ENCODE results near the gene ENAH. TPM values are rescaled to one million over a fixed set of nuclear protein-coding genes. Genes with fewer than 3 reads are reported as not detected.

ENAH gene
- polyA plus RNA-seq, 1 experiment: 40.9 TPM

- H3K27me3 ChIP-seq (ENCODE audit: control insufficient read depth, insufficient read depth, low read length): no peaks in the 10 kb centered on the region
- no peak for DNase-seq (ENCODE audit: low read depth)
- CTCF ChIA-PET: interaction anchor here (1.0 to 1.7 kb wide), 2 partner anchors 9 to 242 kb away, joined by 3 to 4 read pairs; no protein-coding TSS in a partner anchor
- TF ChIP-seq CTCF (IDR thresholded peaks at IDR 0.05; ENCODE audit: insufficient read depth, low read depth, low read length): no peak
- no peak overlapping the region for H3K4me3 ChIP-seq (ENCODE audit: low read depth, low read length)
- peaks cover 5% of the 10 kb centered on the region for H3K36me3 ChIP-seq (ENCODE audit: control insufficient read depth, insufficient read depth, low read length)
- POLR2A ChIA-PET: no interaction called here
Observed at GRCh38 chr1:225529726-225530125, 123.2 kb downstream of the ENAH start.

- ChIA-PET POLR2A (no interaction called here), CTCF (interaction anchor here (1.6 kb wide), 1 partner anchor 250 kb away, joined by 3 read pairs; the partner anchor contains the start of gene SRP9)
- no peak overlapping the region for H3K4me3 ChIP-seq (ENCODE audit: low read depth, low read length)
- no peak for TF ChIP-seq CTCF (IDR thresholded peaks at IDR 0.05; ENCODE audit: insufficient read depth, low read depth, low read length)
- H3K27me3 ChIP-seq (ENCODE audit: control insufficient read depth, insufficient read depth, low read length): no peaks in the 10 kb centered on the region
- peaks cover 5% of the 10 kb centered on the region for H3K36me3 ChIP-seq (ENCODE audit: control insufficient read depth, insufficient read depth, low read length)
- DNase-seq (ENCODE audit: low read depth): no peak
Observed at GRCh38 chr1:225527575-225527974, 125.3 kb downstream of the ENAH start.

GRCh38 chr1:225526878-225527277 is 126.0 kb downstream of the ENAH start:
- ChIA-PET CTCF (interaction anchor here (1.6 kb wide), 1 partner anchor 251 kb away, joined by 3 read pairs; the partner anchor contains the start of gene SRP9), POLR2A (interaction anchor here (0.6 kb wide), 1 partner anchor 246 kb away, joined by 3 read pairs; no protein-coding TSS in a partner anchor)
- no peak for DNase-seq (ENCODE audit: low read depth)
- H3K4me3 ChIP-seq (ENCODE audit: low read depth, low read length): no peak overlapping the region
- TF ChIP-seq CTCF (IDR thresholded peaks at IDR 0.05; ENCODE audit: insufficient read depth, low read depth, low read length): no peak
- H3K27me3 ChIP-seq (ENCODE audit: control insufficient read depth, insufficient read depth, low read length): no peaks in the 10 kb centered on the region
- peaks cover 5% of the 10 kb centered on the region for H3K36me3 ChIP-seq (ENCODE audit: control insufficient read depth, insufficient read depth, low read length)

GRCh38 chr1:225525377-225525776 is 127.5 kb downstream of the ENAH start:
- no peaks in the 10 kb centered on the region for H3K27me3 ChIP-seq (ENCODE audit: control insufficient read depth, insufficient read depth, low read length)
- CTCF ChIA-PET: interaction anchor here (0.9 kb wide), 1 partner anchor 44 kb away, joined by 3 read pairs; no protein-coding TSS in a partner anchor
- DNase-seq (ENCODE audit: low read depth): no peak
- POLR2A ChIA-PET: no interaction called here
- no peak for TF ChIP-seq CTCF (IDR thresholded peaks at IDR 0.05; ENCODE audit: insufficient read depth, low read depth, low read length)
- peaks cover 5% of the 10 kb centered on the region for H3K36me3 ChIP-seq (ENCODE audit: control insufficient read depth, insufficient read depth, low read length)
- no peak overlapping the region for H3K4me3 ChIP-seq (ENCODE audit: low read depth, low read length)

GRCh38 chr1:225524570-225524969 is 128.4 kb downstream of the ENAH start:
- DNase-seq (ENCODE audit: low read depth): no peak
- CTCF ChIA-PET: interaction anchor here (0.9 kb wide), 1 partner anchor 10 kb away, joined by 3 read pairs; no protein-coding TSS in a partner anchor
- Histone ChIP-seq H3K27me3 (ENCODE audit: control insufficient read depth, insufficient read depth, low read length) (no peaks in the 10 kb centered on the region), H3K4me3 (ENCODE audit: low read depth, low read length) (no peak overlapping the region), H3K36me3 (ENCODE audit: control insufficient read depth, insufficient read depth, low read length) (peaks cover 3% of the 10 kb centered on the region)
- TF ChIP-seq CTCF (IDR thresholded peaks at IDR 0.05; ENCODE audit: insufficient read depth, low read depth, low read length): no peak
- POLR2A ChIA-PET: no interaction called here

Measured in BJ (cell line).